Hepatocyte (in vitro differentiated cells): ENCODE measurements around the gene CTNNA1.

ENCODE experiments used
- EZH2 ChIP-seq: fragments of 200-600 bp; sonication (generic); IDR thresholded peaks from 2 replicates; pipeline ENCODE4 v1.6.1; 2016; ENCODE audit warnings: antibody characterized with exemption, mild to moderate bottlenecking, borderline replicate concordance
- EZH2phosphoT487 ChIP-seq: fragments of 200-600 bp; sonication (generic); IDR thresholded peaks from one replicate; pipeline ENCODE4 v1.6.1; 2018; ENCODE audit warnings: antibody characterized with exemption, mild to moderate bottlenecking, low read depth, moderate library complexity; ENCODE audit not compliant: unreplicated experiment, severe bottlenecking
- TF ChIP-seq, protein P1 (sequence below): fragments of 200-600 bp; sonication (generic); IDR thresholded peaks from 2 replicates; pipeline ENCODE4 v1.5.1; 2016; ENCODE audit warnings: antibody characterized with exemption, mild to moderate bottlenecking; ENCODE audit not compliant: poor library complexity

DNA sequence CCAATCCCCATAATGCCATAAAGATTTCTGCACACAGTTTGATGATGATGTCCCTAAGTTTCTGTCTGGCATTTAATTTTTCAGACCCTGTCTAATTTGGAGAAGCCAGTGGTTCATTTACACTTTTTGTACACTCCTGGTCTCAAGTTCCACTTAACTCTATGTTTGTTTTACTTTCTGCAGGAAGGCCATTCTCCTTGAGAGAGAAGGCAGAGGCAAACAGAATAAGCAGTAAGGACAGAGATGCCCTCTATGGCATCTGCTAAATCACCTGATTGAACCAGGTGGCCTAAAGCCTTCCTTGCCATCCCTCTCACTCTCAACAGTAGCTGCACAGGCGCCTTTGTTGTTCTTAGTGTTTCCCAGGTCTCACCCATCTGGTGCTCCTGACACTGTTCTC lies 208.0 kb downstream of the CTNNA1 start:
- TF ChIP-seq, protein P1, sequence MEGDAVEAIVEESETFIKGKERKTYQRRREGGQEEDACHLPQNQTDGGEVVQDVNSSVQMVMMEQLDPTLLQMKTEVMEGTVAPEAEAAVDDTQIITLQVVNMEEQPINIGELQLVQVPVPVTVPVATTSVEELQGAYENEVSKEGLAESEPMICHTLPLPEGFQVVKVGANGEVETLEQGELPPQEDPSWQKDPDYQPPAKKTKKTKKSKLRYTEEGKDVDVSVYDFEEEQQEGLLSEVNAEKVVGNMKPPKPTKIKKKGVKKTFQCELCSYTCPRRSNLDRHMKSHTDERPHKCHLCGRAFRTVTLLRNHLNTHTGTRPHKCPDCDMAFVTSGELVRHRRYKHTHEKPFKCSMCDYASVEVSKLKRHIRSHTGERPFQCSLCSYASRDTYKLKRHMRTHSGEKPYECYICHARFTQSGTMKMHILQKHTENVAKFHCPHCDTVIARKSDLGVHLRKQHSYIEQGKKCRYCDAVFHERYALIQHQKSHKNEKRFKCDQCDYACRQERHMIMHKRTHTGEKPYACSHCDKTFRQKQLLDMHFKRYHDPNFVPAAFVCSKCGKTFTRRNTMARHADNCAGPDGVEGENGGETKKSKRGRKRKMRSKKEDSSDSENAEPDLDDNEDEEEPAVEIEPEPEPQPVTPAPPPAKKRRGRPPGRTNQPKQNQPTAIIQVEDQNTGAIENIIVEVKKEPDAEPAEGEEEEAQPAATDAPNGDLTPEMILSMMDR, result no peak
- TF ChIP-seq EZH2 (no peak), EZH2phosphoT487 (no peak)
